GM12878 (cell line): ENCODE results near the gene PTPRM. TPM values are rescaled to one million over a fixed set of nuclear protein-coding genes. Genes with fewer than 3 reads are reported as not detected.

Experiments
- ATAC-seq: fragments of 200-7000 bp; cut with Tn5 transposase; 3 replicates; pipeline ENCODE4 v1.9.1; 2020; ENCODE audit warnings: mild to moderate bottlenecking, moderate library complexity
- BruUV-seq: library from RNA; stranded (reverse); fragments of 400-500 nt; replicated peaks from 2 replicates; lab custom pipeline; 2021; lab: Mats Ljungman, UMichigan
- CTCF ChIA-PET: fragments of 300-600 bp; sonication (Branson Sonifier 250); formaldehyde crosslinking; extraction: SDS; loops from one replicate; lab custom pipeline; 2021; ENCODE audit warnings: inconsistent platforms; lab: Yijun Ruan, JAX
- POLR2A ChIA-PET: fragments of 350-600 bp; formaldehyde crosslinking; extraction: SDS; loops from one replicate; lab custom pipeline; 2021; ENCODE audit warnings: inconsistent platforms; lab: Charles Lee
- RAD21 ChIA-PET: fragments of 300-600 bp; sonication (Branson Sonifier 250); formaldehyde crosslinking; loops from one replicate; lab custom pipeline; 2023; ENCODE audit warnings: antibody characterized with exemption; ENCODE audit not compliant: unreplicated experiment; lab: Charles Lee
- SMC1A ChIA-PET: fragments of 300-600 bp; sonication (Branson Sonifier 250); formaldehyde crosslinking; loops from one replicate; lab custom pipeline; 2023; ENCODE audit not compliant: unreplicated experiment, uncharacterized antibody; lab: Charles Lee
- DNase-seq: peaks from one replicate; pipeline ENCODE4 v3.0.0-alpha.2; 2011; ENCODE audit warnings: low read depth, low spot score
- FAIRE-seq: peaks from 3 replicates; lab custom pipeline; 2011; peaks lifted over from hg19 to GRCh38; lab: Jason Lieb, UNC
- H2AFZ ChIP-seq: 2 replicates; pipeline ENCODE4 v1.6.0; 2011; ENCODE audit warnings: low read depth, low read length, control low read depth; ENCODE audit not compliant: control insufficient read depth
- H3K27ac ChIP-seq: 2 replicates; pipeline ENCODE4 v1.5.1; 2011; ENCODE audit warnings: control low read depth; ENCODE audit not compliant: control insufficient read depth, insufficient read depth
- H3K27me3 ChIP-seq, 2 experiments: replicated peaks in 1 of 2; 2 replicates each; pipeline versions ENCODE4 v1.6.0 to v1.6.1; 2011; ENCODE audit warnings: low read length in 1 of 2; ENCODE audit not compliant: control insufficient read depth in 2 of 2, insufficient read depth in 2 of 2
- H3K36me3 ChIP-seq, 2 experiments: 2 replicates each; pipeline ENCODE4 v1.5.1; 2011; ENCODE audit warnings: low read length in 1 of 2; ENCODE audit not compliant: control insufficient read depth in 2 of 2, insufficient read depth in 2 of 2
- H3K4me1 ChIP-seq: 2 replicates; pipeline ENCODE4 v1.6.1; 2011; ENCODE audit warnings: mild to moderate bottlenecking, low read length, moderate library complexity, mixed read lengths; ENCODE audit not compliant: control insufficient read depth, insufficient read depth
- H3K4me2 ChIP-seq: 2 replicates; pipeline ENCODE4 v1.6.0; 2011; ENCODE audit warnings: control low read depth; ENCODE audit not compliant: control insufficient read depth, insufficient read depth
- H3K4me3 ChIP-seq: fragments of 200-600 bp; sonication (generic); 2 replicates; pipeline ENCODE4 v1.5.1; 2016
- H3K79me2 ChIP-seq: 2 replicates; pipeline ENCODE4 v1.6.0; 2011; ENCODE audit warnings: low read length; ENCODE audit not compliant: control insufficient read depth, insufficient read depth
- H3K9ac ChIP-seq: 2 replicates; pipeline ENCODE4 v1.8.0; 2011; ENCODE audit warnings: low read length, control low read depth, mixed read lengths; ENCODE audit not compliant: control insufficient read depth, insufficient read depth
- H3K9me3 ChIP-seq: replicated peaks from 3 replicates; pipeline ENCODE4 v1.5.1; 2011; ENCODE audit warnings: mild to moderate bottlenecking, low read length; ENCODE audit not compliant: control insufficient read depth, insufficient read depth
- H4K20me1 ChIP-seq: 2 replicates; pipeline ENCODE4 v1.6.0; 2011; ENCODE audit not compliant: control insufficient read depth, insufficient read depth
- BCL11A ChIP-seq: IDR thresholded peaks from 2 replicates; pipeline ENCODE4 v1.6.1; 2011; ENCODE audit warnings: low read depth, low read length
- DPF2 ChIP-seq: fragments of 450-650 bp; IDR thresholded peaks from 2 replicates; pipeline ENCODE4 v1.6.1; 2017; ENCODE audit warnings: mild to moderate bottlenecking
- E4F1 ChIP-seq: fragments of 450-650 bp; IDR thresholded peaks from 2 replicates; pipeline ENCODE4 v1.6.1; 2018; ENCODE audit warnings: borderline replicate concordance, mild to moderate bottlenecking; ENCODE audit not compliant: partially characterized antibody
- EGR1 ChIP-seq, 2 experiments: IDR thresholded peaks; 1 replicate in 1 of 2; 2 replicates in 1 of 2; pipeline ENCODE4 v1.6.1; 2011 to 2012; ENCODE audit warnings: low read depth in 2 of 2, low read length in 2 of 2, borderline replicate concordance in 1 of 2, mild to moderate bottlenecking in 1 of 2, moderate library complexity in 1 of 2
- FOXK2 ChIP-seq: fragments of 450-650 bp; IDR thresholded peaks from 2 replicates; pipeline ENCODE4 v1.6.1; 2017; ENCODE audit warnings: mild to moderate bottlenecking, moderate library complexity
- NR2F1 ChIP-seq: fragments of 450-650 bp; conservative IDR thresholded peaks from 2 replicates; pipeline ENCODE4 v1.6.1; 2017; ENCODE audit warnings: mild to moderate bottlenecking
- TARDBP ChIP-seq: IDR thresholded peaks from 2 replicates; pipeline ENCODE4 v1.6.1; 2016; ENCODE audit warnings: borderline replicate concordance
- WGBS: methylation state at CpG from one replicate; pipeline ENCODE4 v1.1.6; 2016; ENCODE audit warnings: low lambda C conversion rate; ENCODE audit not compliant: insufficient replicate concordance, insufficient coverage; ENCODE audit errors: missing lambda C conversion rate; 5-methylcytosine and 5-hydroxymethylcytosine counted together
- in situ Hi-C: fragments of 300-500 bp; cut with MboI; formaldehyde crosslinking; loops from 9 replicates; pipeline ENCODE4 v1.14.3; 2018; ENCODE audit warnings: mixed read lengths
- intact Hi-C: fragments of 100-400 bp; cut with micrococcal nuclease; formaldehyde crosslinking; loops from one replicate; pipeline ENCODE4 v1.14.2; 2022; ENCODE audit not compliant: unreplicated experiment
- polyA plus RNA-seq, 11 experiments: library from polyadenylated mRNA; depleted of rRNA in 4 of 11; unstranded in 6 of 11; stranded (reverse) in 5 of 11; fragments of >200 nt; fragmentation: Nextera tagmentation in 4 of 11; fragmentation: Illumina TruSeq in 1 of 11; extraction: Ambion mirVana in 4 of 11; extraction: Trizol in 1 of 11; gene quantifications; 1 replicate in 1 of 11; 2 replicates in 10 of 11; pipeline versions ENCODE4 v1.2.1 to v1.2.3, GENCODE V29; 2011 to 2016; ENCODE audit warnings: inconsistent platforms in 2 of 11, missing spikeins in 2 of 11, low read depth in 1 of 11
- total RNA-seq, 4 experiments: library from RNA; depleted of rRNA in 3 of 4; stranded (reverse); fragments of >200 nt in 3 of 4; fragmentation: Illumina TruSeq in 1 of 4; extraction: Trizol in 1 of 4; gene quantifications; 2 replicates each; pipeline versions ENCODE4 v1.2.1 to v1.2.3, GENCODE V29; 2013 to 2021
- TF ChIP-seq, protein P1 (sequence below): fragments of 450-650 bp; IDR thresholded peaks from 2 replicates; pipeline ENCODE4 v1.6.1; 2017; ENCODE audit warnings: mild to moderate bottlenecking, moderate library complexity
- TF ChIP-seq, protein P2 (sequence below): fragments of 150-350 bp; IDR thresholded peaks from 2 replicates; pipeline ENCODE4 v1.6.1; 2014; ENCODE audit warnings: mild to moderate bottlenecking, low read depth, low read length
- TF ChIP-seq, protein P3 (sequence below): IDR thresholded peaks from 2 replicates; pipeline ENCODE4 v1.6.1; 2012; ENCODE audit warnings: mild to moderate bottlenecking, low read depth, low read length

Gene PTPRM
- total and polyA plus RNA-seq, 10 of the 15 experiments (the other 5 are each of a cell fraction or from before 2014, with no cell fraction given), result 0.07 to 22.6 (median 0.60) TPM

- Histone ChIP-seq H3K27ac (no peak overlapping the region), H3K36me3 (no peaks in the 10 kb centered on the region), H3K4me3 (no peak overlapping the region), H4K20me1 (no peaks in the 10 kb centered on the region), H3K9ac (no peak overlapping the region), H3K79me2 (no peaks in the 10 kb centered on the region), H3K4me2 (no peak overlapping the region), H2AFZ (no peak overlapping the region), H3K27me3 (no peaks in the 10 kb centered on the region), H3K9me3 (no peaks in the 10 kb centered on the region; the same call in 2 of the 3 replicates), H3K4me1 (no peaks in the 10 kb centered on the region)
- no peak for FAIRE-seq
- DNase-seq, result no peak
- ChIA-PET POLR2A (no interaction called here), CTCF (interaction anchor here (1.5 kb wide), 1 partner anchor 11 kb away, joined by 4 read pairs; no protein-coding TSS in a partner anchor), RAD21 (no interaction called here), SMC1A (interaction anchor here (0.8 kb wide), 1 partner anchor 13 kb away, joined by 3 read pairs; no protein-coding TSS in a partner anchor)
- ATAC-seq, result no peak
- BruUV-seq, result no TSS peak
- in situ Hi-C loops, result no loop called here
- intact Hi-C loops, result no loop called here
- WGBS, result 11% methylated on average over 6 of the region's 6 CpGs
- TF ChIP-seq FOXK2 (no peak), E4F1 (no peak), EGR1 (IDR thresholded peaks at IDR 0.05; ENCODE audit: borderline replicate concordance in 1 of 2, low read depth in 2 of 2, low read length in 2 of 2) (no peak), TARDBP (no peak), BCL11A (no peak), NR2F1 (no peak), DPF2 (no peak)
- TF ChIP-seq, protein P1, sequence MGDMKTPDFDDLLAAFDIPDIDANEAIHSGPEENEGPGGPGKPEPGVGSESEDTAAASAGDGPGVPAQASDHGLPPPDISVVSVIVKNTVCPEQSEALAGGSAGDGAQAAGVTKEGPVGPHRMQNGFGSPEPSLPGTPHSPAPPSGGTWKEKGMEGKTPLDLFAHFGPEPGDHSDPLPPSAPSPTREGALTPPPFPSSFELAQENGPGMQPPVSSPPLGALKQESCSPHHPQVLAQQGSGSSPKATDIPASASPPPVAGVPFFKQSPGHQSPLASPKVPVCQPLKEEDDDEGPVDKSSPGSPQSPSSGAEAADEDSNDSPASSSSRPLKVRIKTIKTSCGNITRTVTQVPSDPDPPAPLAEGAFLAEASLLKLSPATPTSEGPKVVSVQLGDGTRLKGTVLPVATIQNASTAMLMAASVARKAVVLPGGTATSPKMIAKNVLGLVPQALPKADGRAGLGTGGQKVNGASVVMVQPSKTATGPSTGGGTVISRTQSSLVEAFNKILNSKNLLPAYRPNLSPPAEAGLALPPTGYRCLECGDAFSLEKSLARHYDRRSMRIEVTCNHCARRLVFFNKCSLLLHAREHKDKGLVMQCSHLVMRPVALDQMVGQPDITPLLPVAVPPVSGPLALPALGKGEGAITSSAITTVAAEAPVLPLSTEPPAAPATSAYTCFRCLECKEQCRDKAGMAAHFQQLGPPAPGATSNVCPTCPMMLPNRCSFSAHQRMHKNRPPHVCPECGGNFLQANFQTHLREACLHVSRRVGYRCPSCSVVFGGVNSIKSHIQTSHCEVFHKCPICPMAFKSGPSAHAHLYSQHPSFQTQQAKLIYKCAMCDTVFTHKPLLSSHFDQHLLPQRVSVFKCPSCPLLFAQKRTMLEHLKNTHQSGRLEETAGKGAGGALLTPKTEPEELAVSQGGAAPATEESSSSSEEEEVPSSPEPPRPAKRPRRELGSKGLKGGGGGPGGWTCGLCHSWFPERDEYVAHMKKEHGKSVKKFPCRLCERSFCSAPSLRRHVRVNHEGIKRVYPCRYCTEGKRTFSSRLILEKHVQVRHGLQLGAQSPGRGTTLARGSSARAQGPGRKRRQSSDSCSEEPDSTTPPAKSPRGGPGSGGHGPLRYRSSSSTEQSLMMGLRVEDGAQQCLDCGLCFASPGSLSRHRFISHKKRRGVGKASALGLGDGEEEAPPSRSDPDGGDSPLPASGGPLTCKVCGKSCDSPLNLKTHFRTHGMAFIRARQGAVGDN, result no peak
- TF ChIP-seq, protein P2, sequence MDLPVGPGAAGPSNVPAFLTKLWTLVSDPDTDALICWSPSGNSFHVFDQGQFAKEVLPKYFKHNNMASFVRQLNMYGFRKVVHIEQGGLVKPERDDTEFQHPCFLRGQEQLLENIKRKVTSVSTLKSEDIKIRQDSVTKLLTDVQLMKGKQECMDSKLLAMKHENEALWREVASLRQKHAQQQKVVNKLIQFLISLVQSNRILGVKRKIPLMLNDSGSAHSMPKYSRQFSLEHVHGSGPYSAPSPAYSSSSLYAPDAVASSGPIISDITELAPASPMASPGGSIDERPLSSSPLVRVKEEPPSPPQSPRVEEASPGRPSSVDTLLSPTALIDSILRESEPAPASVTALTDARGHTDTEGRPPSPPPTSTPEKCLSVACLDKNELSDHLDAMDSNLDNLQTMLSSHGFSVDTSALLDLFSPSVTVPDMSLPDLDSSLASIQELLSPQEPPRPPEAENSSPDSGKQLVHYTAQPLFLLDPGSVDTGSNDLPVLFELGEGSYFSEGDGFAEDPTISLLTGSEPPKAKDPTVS, result no peak
- TF ChIP-seq, protein P3, sequence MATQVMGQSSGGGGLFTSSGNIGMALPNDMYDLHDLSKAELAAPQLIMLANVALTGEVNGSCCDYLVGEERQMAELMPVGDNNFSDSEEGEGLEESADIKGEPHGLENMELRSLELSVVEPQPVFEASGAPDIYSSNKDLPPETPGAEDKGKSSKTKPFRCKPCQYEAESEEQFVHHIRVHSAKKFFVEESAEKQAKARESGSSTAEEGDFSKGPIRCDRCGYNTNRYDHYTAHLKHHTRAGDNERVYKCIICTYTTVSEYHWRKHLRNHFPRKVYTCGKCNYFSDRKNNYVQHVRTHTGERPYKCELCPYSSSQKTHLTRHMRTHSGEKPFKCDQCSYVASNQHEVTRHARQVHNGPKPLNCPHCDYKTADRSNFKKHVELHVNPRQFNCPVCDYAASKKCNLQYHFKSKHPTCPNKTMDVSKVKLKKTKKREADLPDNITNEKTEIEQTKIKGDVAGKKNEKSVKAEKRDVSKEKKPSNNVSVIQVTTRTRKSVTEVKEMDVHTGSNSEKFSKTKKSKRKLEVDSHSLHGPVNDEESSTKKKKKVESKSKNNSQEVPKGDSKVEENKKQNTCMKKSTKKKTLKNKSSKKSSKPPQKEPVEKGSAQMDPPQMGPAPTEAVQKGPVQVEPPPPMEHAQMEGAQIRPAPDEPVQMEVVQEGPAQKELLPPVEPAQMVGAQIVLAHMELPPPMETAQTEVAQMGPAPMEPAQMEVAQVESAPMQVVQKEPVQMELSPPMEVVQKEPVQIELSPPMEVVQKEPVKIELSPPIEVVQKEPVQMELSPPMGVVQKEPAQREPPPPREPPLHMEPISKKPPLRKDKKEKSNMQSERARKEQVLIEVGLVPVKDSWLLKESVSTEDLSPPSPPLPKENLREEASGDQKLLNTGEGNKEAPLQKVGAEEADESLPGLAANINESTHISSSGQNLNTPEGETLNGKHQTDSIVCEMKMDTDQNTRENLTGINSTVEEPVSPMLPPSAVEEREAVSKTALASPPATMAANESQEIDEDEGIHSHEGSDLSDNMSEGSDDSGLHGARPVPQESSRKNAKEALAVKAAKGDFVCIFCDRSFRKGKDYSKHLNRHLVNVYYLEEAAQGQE, result no peak
- TF ChIP-seq, all 136 proteins: peak for 0
Observed at GRCh38 chr18:7809455-7809854, 242.3 kb downstream of the PTPRM start.
